WERI-Rb-1 (cell line): ENCODE results near the gene MITF.
"Not testable (repeated sequence)": the region's sequence is repeated elsewhere in the genome, so short reads cannot be mapped to it uniquely, and the experiment has no call there.

Experiments
- DNase-seq: peaks from one replicate; pipeline ENCODE4 v3.0.0-alpha.2; 2020
- H3K27ac ChIP-seq: fragments of 250-450 bp; sonication (Bioruptor Pico); 2 replicates; pipeline ENCODE4 v1.5.1; 2020; ENCODE audit warnings: mild to moderate bottlenecking, moderate library complexity
- H3K27me3 ChIP-seq: fragments of 250-450 bp; sonication (Bioruptor Pico); 2 replicates; pipeline ENCODE4 v1.5.1; 2021; ENCODE audit warnings: mild to moderate bottlenecking, low read depth, moderate library complexity; ENCODE audit not compliant: insufficient read depth, severe bottlenecking
- H3K36me3 ChIP-seq: fragments of 250-450 bp; sonication (Bioruptor Pico); 2 replicates; pipeline ENCODE4 v1.5.1; 2020; ENCODE audit warnings: mild to moderate bottlenecking, moderate library complexity
- H3K4me3 ChIP-seq: 2 replicates; pipeline ENCODE4 v1.5.1; 2011; ENCODE audit warnings: low read depth, mild to moderate bottlenecking, control low read depth, low read length
- H3K9me3 ChIP-seq: fragments of 250-450 bp; sonication (Bioruptor Pico); 2 replicates; pipeline ENCODE4 v1.5.1; 2021; ENCODE audit warnings: mild to moderate bottlenecking, moderate library complexity; ENCODE audit not compliant: severe bottlenecking
- TF ChIP-seq, protein P1 (sequence below): IDR thresholded peaks from 2 replicates; pipeline ENCODE4 v1.5.1; 2011; ENCODE audit warnings: low read depth, mild to moderate bottlenecking, control low read depth, inconsistent platforms, low read length

The MITF gene

DNA sequence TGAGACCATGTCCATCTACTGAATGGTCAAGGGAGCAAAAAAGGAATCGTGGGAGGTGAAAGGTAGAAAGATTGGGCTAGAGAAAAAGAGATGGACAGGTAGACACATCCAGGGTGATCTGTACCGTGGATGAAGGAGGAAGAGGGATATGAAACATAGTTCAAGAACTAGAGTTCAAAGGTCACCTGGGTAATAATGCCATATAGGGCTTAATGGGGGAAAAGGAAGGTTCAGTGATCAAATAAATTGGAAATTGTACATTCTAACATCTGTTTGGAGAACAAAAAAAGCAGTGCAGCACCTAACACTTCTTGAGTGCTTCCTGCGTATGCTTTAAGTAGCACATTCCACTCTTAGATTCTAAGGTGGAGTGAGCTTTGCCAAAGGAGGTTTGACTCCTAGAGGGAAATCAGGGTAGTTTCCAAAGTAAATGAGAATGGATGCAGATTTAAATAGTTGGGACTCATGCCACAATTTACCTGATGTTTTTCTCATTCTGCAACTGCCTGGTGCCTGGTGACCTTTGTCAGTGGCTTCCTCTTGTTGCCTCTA, 46.6 kb downstream of the MITF start:
- DNase-seq: no peak
- TF ChIP-seq, protein P1, sequence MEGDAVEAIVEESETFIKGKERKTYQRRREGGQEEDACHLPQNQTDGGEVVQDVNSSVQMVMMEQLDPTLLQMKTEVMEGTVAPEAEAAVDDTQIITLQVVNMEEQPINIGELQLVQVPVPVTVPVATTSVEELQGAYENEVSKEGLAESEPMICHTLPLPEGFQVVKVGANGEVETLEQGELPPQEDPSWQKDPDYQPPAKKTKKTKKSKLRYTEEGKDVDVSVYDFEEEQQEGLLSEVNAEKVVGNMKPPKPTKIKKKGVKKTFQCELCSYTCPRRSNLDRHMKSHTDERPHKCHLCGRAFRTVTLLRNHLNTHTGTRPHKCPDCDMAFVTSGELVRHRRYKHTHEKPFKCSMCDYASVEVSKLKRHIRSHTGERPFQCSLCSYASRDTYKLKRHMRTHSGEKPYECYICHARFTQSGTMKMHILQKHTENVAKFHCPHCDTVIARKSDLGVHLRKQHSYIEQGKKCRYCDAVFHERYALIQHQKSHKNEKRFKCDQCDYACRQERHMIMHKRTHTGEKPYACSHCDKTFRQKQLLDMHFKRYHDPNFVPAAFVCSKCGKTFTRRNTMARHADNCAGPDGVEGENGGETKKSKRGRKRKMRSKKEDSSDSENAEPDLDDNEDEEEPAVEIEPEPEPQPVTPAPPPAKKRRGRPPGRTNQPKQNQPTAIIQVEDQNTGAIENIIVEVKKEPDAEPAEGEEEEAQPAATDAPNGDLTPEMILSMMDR: no peak
- no peaks in the 10 kb centered on the region for H3K27me3 ChIP-seq
- H3K4me3 ChIP-seq: no peak overlapping the region
- H3K36me3 ChIP-seq: no peaks in the 10 kb centered on the region
- no peak overlapping the region for H3K27ac ChIP-seq
- no peaks in the 10 kb centered on the region for H3K9me3 ChIP-seq

DNA sequence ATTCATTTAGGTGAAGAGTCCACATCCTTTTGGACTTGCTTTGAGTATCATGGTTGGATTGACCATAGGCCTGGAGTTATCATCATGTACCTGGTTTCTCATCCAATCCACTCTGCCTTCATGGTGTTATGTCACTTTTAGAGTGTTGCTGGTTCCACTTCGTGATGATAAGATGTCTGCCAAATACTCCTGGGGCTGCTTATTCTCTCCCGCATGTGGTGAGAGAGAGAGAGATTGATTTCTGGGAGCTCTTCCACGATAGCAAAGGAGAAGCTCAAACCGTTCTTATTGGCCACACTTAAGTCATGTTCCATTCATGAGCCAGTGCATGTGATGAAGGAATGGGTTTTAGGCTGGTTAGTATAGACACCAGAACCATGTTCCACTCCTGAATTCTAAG, 47.6 kb downstream of the MITF start:
- no peak overlapping the region for H3K27ac ChIP-seq

DNA sequence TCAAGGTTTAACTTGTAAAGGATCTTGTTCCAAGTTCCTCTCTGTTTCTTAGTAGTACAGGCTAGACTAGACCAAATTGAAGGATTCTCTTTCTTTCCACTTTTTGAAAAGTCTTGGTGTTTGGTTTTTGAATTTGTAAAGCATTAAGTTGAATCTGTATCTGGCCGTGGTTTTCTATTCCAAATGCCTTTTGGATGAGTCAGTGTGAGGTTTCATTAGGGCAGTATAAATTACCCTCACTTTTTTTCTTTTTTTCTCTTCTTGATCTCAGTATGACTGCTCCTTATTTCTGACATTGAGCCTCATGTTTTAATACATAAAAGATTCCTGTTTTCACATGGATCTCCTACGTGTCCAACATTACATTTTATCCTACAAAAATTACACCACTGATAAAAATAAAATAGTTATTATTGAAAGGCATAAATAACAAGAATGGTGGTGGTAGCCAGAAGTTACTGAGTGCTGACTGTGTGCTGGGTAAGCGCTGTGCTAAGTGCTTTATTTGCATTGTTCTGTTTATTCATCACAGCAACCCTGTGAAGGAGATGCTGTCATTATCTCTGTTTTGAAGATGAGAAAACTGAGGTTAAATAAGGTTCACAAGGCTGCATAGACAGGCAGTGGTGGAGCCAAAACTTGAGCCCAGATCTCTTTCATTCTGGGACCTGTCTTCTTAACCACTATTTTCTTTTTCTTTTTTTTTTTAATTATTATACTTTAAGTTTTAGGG, 48.3 kb downstream of the MITF start:
- TF ChIP-seq, protein P1: no peak
- no peaks in the 10 kb centered on the region for H3K36me3 ChIP-seq
- no peak overlapping the region for H3K27ac ChIP-seq
- no peaks in the 10 kb centered on the region for H3K9me3 ChIP-seq
- H3K27me3 ChIP-seq: no peaks in the 10 kb centered on the region
- no peak for DNase-seq
- H3K4me3 ChIP-seq: no peak overlapping the region

More for the DNA sequence above, 47.6 kb downstream of the MITF start:
- Histone ChIP-seq H3K9me3 (no peaks in the 10 kb centered on the region), H3K36me3 (no peaks in the 10 kb centered on the region), H3K27me3 (no peaks in the 10 kb centered on the region), H3K4me3 (no peak overlapping the region)
- TF ChIP-seq, protein P1: no peak
- DNase-seq: no peak

DNA sequence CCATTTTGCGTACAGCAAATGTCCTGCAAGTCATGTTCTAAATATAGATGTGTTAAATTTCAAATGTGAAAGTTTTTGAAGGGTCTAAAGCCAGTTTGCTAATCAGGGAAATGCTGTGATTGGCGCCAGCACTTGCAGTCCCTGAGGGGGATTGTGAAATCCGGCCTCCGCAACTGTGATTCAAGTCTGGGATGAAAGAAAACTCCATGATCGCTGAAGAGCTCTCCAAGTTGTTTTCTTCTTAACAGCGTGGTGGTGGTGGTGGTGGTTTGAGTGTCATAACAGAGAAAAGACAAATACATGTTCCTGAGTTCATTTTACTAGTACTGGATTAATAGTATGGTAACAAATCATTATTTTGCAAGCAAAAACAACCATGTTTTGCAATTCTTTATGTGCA, 51.8 kb downstream of the MITF start:
- Histone ChIP-seq H3K9me3 (no peaks in the 10 kb centered on the region), H3K4me3 (no peak overlapping the region), H3K27ac (no peak overlapping the region), H3K27me3 (no peaks in the 10 kb centered on the region), H3K36me3 (no peaks in the 10 kb centered on the region)
- no peak for DNase-seq
- TF ChIP-seq, protein P1: no peak

DNA sequence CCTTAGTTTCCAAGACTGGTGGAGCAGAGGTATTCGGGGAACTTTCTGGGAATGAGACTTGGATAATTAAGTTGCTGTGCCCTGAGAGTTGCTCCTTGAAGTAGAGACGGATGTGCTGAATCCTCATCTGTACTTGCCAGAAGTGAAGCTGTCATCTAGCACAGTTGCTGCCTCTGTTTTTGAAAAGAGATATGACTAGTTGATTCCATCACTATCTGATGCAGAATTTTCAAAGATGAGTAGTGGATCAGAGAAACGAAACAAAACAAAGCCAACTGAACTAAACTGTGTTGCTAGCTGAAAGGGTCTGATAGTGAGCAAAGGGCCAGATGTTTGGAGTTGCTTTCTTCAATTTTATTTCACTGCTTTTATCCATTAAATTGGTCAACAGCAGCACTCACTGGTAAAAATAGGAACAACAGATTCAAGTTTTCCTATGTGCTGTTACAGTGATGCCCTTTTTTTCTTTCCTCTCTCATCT, 52.7 kb downstream of the MITF start:
- TF ChIP-seq, protein P1: no peak
- no peaks in the 10 kb centered on the region for H3K9me3 ChIP-seq
- no peak overlapping the region for H3K4me3 ChIP-seq
- no peaks in the 10 kb centered on the region for H3K27me3 ChIP-seq
- H3K36me3 ChIP-seq: no peaks in the 10 kb centered on the region
- DNase-seq: no peak
- no peak overlapping the region for H3K27ac ChIP-seq

DNA sequence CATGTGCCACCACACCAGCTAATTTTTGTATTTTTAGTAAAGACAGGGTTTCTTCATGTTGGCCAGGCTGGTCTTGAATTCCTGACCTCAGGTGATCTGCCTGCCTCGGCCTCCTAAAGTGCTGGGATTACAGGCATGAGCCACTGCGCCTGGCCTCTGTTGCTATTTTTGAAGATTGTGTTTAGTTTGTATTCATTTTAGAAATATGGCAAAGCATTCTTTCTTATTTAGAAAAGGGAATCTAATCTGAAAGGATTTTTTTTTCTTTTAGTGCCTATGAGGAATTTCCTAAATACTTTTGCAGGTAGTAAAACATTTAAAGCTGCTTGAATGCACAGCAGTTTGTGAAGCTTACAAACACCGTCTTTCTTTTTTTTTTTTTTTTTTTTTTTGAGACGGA, 56.9 kb downstream of the MITF start:
- H3K9me3 ChIP-seq, H3K4me3 ChIP-seq, H3K27ac ChIP-seq, H3K27me3 ChIP-seq, H3K36me3 ChIP-seq, DNase-seq: not testable (repeated sequence)
